Heart left ventricle (tissue), 16 donors: ENCODE results near the gene BAIAP2L1. TPM values are rescaled to one million over a fixed set of nuclear protein-coding genes. Genes with fewer than 3 reads are reported as not detected.

ENCODE experiments used
- ATAC-seq, 4 donors: fragments of 200-7000 bp; cut with Tn5 transposase; one replicate each; pipeline ENCODE4 v1.9.1; 2020 to 2022; ENCODE audit warnings: moderate library complexity in 4 of 4, mild to moderate bottlenecking in 3 of 4, moderate number of reproducible peaks in 1 of 4
- DNase-seq, 5 donors: peaks; one replicate each; pipeline ENCODE4 v3.0.0-alpha.2; 2020
- H3K27ac ChIP-seq, 12 donors: fragments of 200-600 bp; sonication (generic) in 4 of 12; one replicate each; pipeline versions ENCODE4 v1.5.0 to v1.8.0; 2016 to 2022; ENCODE audit warnings: mild to moderate bottlenecking in 2 of 12
- H3K27me3 ChIP-seq, 9 donors: fragments of 200-600 bp; sonication (generic) in 2 of 9; one replicate each; pipeline versions ENCODE4 v1.5.1 to v1.8.0; 2016 to 2022; ENCODE audit warnings: mild to moderate bottlenecking in 3 of 9
- H3K36me3 ChIP-seq, 9 donors: fragments of 200-600 bp; sonication (generic) in 2 of 9; one replicate each; pipeline versions ENCODE4 v1.5.0 to v1.8.0; 2018 to 2022; ENCODE audit warnings: mild to moderate bottlenecking in 2 of 9
- H3K4me1 ChIP-seq, 12 donors: fragments of 200-600 bp; sonication (generic) in 4 of 12; one replicate each; pipeline versions ENCODE4 v1.5.0 to v1.8.0; 2016 to 2022; ENCODE audit warnings: mild to moderate bottlenecking in 3 of 12
- H3K4me3 ChIP-seq, 12 donors: fragments of 200-600 bp; sonication (generic) in 4 of 12; one replicate each; pipeline versions ENCODE4 v1.5.0 to v1.8.0; 2017 to 2022; ENCODE audit warnings: mild to moderate bottlenecking in 9 of 12, moderate library complexity in 4 of 12
- H3K9me3 ChIP-seq, 12 donors: fragments of 200-600 bp; sonication (generic) in 4 of 12; one replicate each; pipeline versions ENCODE4 v1.5.0 to v1.8.0; 2016 to 2022; ENCODE audit warnings: mild to moderate bottlenecking in 1 of 12
- CTCF ChIP-seq, 12 donors: fragments of 200-600 bp; sonication (generic) in 4 of 12; IDR thresholded peaks; one replicate each; pipeline versions ENCODE4 v1.5.0 to v1.8.0; 2018 to 2022; ENCODE audit warnings: antibody characterized with exemption in 12 of 12, mild to moderate bottlenecking in 5 of 12
- POLR2A ChIP-seq, 2 donors: fragments of 450-650 bp; IDR thresholded peaks; one replicate each; pipeline ENCODE4 v1.6.1; 2017; ENCODE audit warnings: antibody characterized with exemption in 2 of 2, mild to moderate bottlenecking in 2 of 2, moderate library complexity in 2 of 2
- WGBS, 4 donors: extraction: QIAGEN DNeasy Blood & Tissue Kit in 2 of 4; methylation state at CpG; one replicate each; pipeline versions ENCODE4 v1.1.5 to v1.1.7; 2013 to 2018; 5-methylcytosine and 5-hydroxymethylcytosine counted together
- intact Hi-C, 10 donors: fragments of 100-400 bp; cut with DNase I; formaldehyde crosslinking; loops; one replicate each; pipeline versions ENCODE4 v1.11.1 to v1.14.2; 2022
- polyA plus RNA-seq, 2 donors: library from polyadenylated mRNA; stranded (reverse); fragments of 200-250 nt; gene quantifications; one replicate each; pipeline ENCODE4 v1.2.3, GENCODE V29; 2013
- total RNA-seq, 9 donors: library from RNA; depleted of rRNA in 2 of 9; stranded (reverse); fragments of >200 nt in 2 of 9; fragmentation: NEBNext Ultra II Directional in 3 of 9; extraction: Animal tissue kit (Norgen Biotek cat#: 25700) in 3 of 9; gene quantifications; one replicate each; pipeline versions ENCODE4 v1.1.0 to v1.2.4, GENCODE V29; 2016 to 2023
- donor health status: ischemic (EF 13 %, LVEDD 7.1; RV severe dilation, severe dysfunction).
- donor health status: healthy with polysubstance abuse.
- donor health status: DM: no; HTN: yes; CAD: no.
- donor health status: DM: no; HTN: no; CAD: no.
- donor health status: ischemic (EF 25% LVEDD 6.9; RV normal size, moderate dysfunction).
- donor health status: ischemic (EF 25% LVEDD 5.7; RV mildly dilated, moderate dysfunction).
- donor health status: healthy.
- donor health status: DM: yes; HTN: yes; CAD: no.
- donor health status: ischemic (EF 35%, LVEDD 5.7; RV mildly dilated, moderate dysfunction).
- donor health status: nonischemic (EF 11% LVEDD 7.7; RV severe dilation, severe dysfunction).
- donor health status: DM: yes; HTN: yes; CAD: no.
- donor health status: PGD.
- donor health status: ischemic (EF 29% LVEDD 5.4; RV normal size, mild dysfunction).
- donor health status: nonischemic (EF 23%, LVEDD 6.1; RV moderate dilation, normal function).

Gene BAIAP2L1
- total and polyA plus RNA-seq, 11 donors: 0.64 to 2.7 (median 2.1) TPM

- Histone ChIP-seq H3K36me3 (peaks cover 0 to 37% (median 11%) of the 10 kb centered on the region in 9 donors), H3K27ac (peak overlapping the region in 10 of 12 donors; percentile 5 to 91 (median 84)), H3K27me3 (no peaks in the 10 kb centered on the region), H3K4me1 (peaks cover 0 to 74% (median 36%) of the 10 kb centered on the region in 12 donors), H3K9me3 (no peaks in the 10 kb centered on the region), H3K4me3 (no peak overlapping the region)
- no peak for DNase-seq
- no peak for ATAC-seq
- no peak for TF ChIP-seq CTCF (IDR thresholded peaks at IDR 0.05)
- no peak for TF ChIP-seq POLR2A (IDR thresholded peaks at IDR 0.05)
- intact Hi-C loops: loop anchor here in 6 of 10 donors (2.0 to 10.0 kb wide), 4 partner anchors 34 to 223 kb away; partner anchors contain the start of genes BRI3 (in 4 of the 6), BAIAP2L1 (in 1 of the 6) and LMTK2 (in 1 of the 6)
- 85 to 94% (median 91%) methylated on average over 8 to 12 of the region's 12 CpGs for WGBS, 4 donors
Measured at GRCh38 chr7:98248156-98248555, 152.7 kb downstream of the BAIAP2L1 start.

DNA sequence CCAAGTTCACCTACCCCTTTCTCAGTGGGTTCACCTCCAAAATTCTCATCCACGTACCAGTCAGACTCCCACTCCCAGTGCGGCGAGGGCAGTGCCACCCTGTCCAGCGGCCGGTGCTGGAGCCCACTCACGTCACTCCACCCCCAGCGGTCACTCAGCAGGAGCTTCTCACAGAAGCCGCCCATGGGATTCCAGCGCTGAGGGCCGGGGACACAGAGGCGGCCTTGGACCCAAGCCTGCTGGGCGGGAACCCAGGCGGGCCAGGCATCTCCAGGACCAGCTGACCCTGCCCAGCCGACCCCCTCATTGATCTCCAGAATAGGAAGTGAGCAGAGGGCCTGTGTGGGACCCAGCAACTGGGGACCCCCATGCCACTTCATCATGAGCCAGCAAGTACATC is 156.0 kb downstream of the BAIAP2L1 start:
- TF ChIP-seq CTCF (IDR thresholded peaks at IDR 0.05) (no peak), POLR2A (IDR thresholded peaks at IDR 0.05) (no peak)
- peak overlapping the region in 4 of 12 donors; percentile 3 to 67 (median 60) for H3K27ac ChIP-seq
- intact Hi-C loops: loop anchor here in 7 of 10 donors (5.0 to 10.0 kb wide), 4 partner anchors 37 to 223 kb away; partner anchors contain the start of genes BRI3 (in 4 of the 7) and LMTK2 (in 1 of the 7)
- 93 to 96% (median 95%) methylated on average over 5 to 14 of the region's 14 CpGs for WGBS, 4 donors
- no peak for DNase-seq
- H3K4me1 ChIP-seq: peaks cover 0 to 49% (median 14%) of the 10 kb centered on the region in 12 donors
- H3K36me3 ChIP-seq: peaks cover 0 to 56% (median 23%) of the 10 kb centered on the region in 9 donors
- H3K9me3 ChIP-seq: no peaks in the 10 kb centered on the region
- H3K4me3 ChIP-seq: no peak overlapping the region
- H3K27me3 ChIP-seq: no peaks in the 10 kb centered on the region
- ATAC-seq: no peak

DNA sequence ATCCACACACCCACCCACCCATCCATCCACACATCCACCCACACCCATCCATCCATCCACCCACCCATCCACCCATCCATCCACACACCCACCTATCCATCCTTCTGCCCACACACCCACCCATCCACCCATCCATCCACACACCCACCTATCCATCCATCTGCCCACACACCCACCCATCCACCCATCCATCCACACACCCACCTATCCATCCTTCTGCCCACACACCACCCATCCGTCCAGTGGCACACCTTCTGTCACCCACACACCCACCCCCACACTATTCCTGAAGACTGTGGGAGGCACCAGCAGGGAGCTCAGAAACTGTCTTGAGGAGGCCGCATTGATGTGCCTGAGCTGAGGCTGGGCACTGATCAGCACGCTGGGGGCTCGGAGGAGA is 158.0 kb downstream of the BAIAP2L1 start:
- no peaks in the 10 kb centered on the region for H3K9me3 ChIP-seq
- TF ChIP-seq CTCF (IDR thresholded peaks at IDR 0.05): no peak
- no peak for TF ChIP-seq POLR2A (IDR thresholded peaks at IDR 0.05)
- ATAC-seq: no peak
- peaks cover 0 to 74% (median 42%) of the 10 kb centered on the region in 9 donors for H3K36me3 ChIP-seq
- H3K27ac ChIP-seq: no peak overlapping the region
- DNase-seq: no peak
- H3K4me3 ChIP-seq: no peak overlapping the region
- peaks cover 0 to 29% (median 5%) of the 10 kb centered on the region in 12 donors for H3K4me1 ChIP-seq
- intact Hi-C loops: loop anchor here in 4 of 10 donors (5.0 to 10.0 kb wide), 3 partner anchors 138 to 221 kb away; partner anchors contain the start of gene LMTK2 (in 1 of the 4)
- H3K27me3 ChIP-seq: no peaks in the 10 kb centered on the region
- 83 to 97% (median 94%) methylated on average over 4 of the region's 4 CpGs for WGBS, 4 donors

GRCh38 chr7:98242342-98242741 is 158.5 kb downstream of the BAIAP2L1 start:
- H3K4me1 ChIP-seq: peaks cover 0 to 23% (median 4%) of the 10 kb centered on the region in 12 donors
- intact Hi-C loops: loop anchor here in 4 of 10 donors (5.0 to 10.0 kb wide), 3 partner anchors 138 to 220 kb away; partner anchors contain the start of gene LMTK2 (in 1 of the 4)
- TF ChIP-seq POLR2A (IDR thresholded peaks at IDR 0.05) (no peak), CTCF (IDR thresholded peaks at IDR 0.05) (no peak)
- H3K9me3 ChIP-seq: no peaks in the 10 kb centered on the region
- WGBS, 4 donors: 90 to 98% (median 98%) methylated on average over 1 of the region's 1 CpG
- H3K27ac ChIP-seq: no peak overlapping the region
- no peak overlapping the region for H3K4me3 ChIP-seq
- H3K27me3 ChIP-seq: no peaks in the 10 kb centered on the region
- DNase-seq: no peak
- no peak for ATAC-seq
- peaks cover 0 to 74% (median 48%) of the 10 kb centered on the region in 9 donors for H3K36me3 ChIP-seq
